AG04450 (cell line): ENCODE results near the gene CCDC160. TPM values are rescaled to one million over a fixed set of nuclear protein-coding genes. Genes with fewer than 3 reads are reported as not detected.
"Not testable (repeated sequence)": the region's sequence is repeated elsewhere in the genome, so short reads cannot be mapped to it uniquely, and the experiment has no call there.

Source experiments
- CTCF ChIA-PET: fragments of 300-600, 350-600 bp; formaldehyde crosslinking; extraction: SDS; loops from one replicate; lab custom pipeline; 2022; ENCODE audit warnings: antibody characterized with exemption, inconsistent platforms; lab: Charles Lee
- POLR2A ChIA-PET: fragments of 350-600 bp; formaldehyde crosslinking; extraction: SDS; loops from one replicate; lab custom pipeline; 2021; ENCODE audit warnings: antibody characterized with exemption, inconsistent platforms; lab: Yijun Ruan, JAX
- DNase-seq: peaks from one replicate; pipeline ENCODE4 v3.0.0-alpha.2; 2011; ENCODE audit warnings: low read depth, low spot score
- H3K27ac ChIP-seq: one replicate; pipeline ENCODE4 v1.5.1; 2012; ENCODE audit warnings: low read depth, low read length, control low read depth
- H3K27me3 ChIP-seq: one replicate; pipeline ENCODE4 v1.6.0; 2012; ENCODE audit warnings: low read length; ENCODE audit not compliant: control insufficient read depth, insufficient read depth
- H3K4me3 ChIP-seq: 2 replicates; pipeline ENCODE4 v1.5.1; 2011; ENCODE audit warnings: mild to moderate bottlenecking, low read depth, low read length, control low read depth
- H3K9me3 ChIP-seq: 2 replicates; pipeline ENCODE4 v1.5.1; 2012; ENCODE audit warnings: low read length; ENCODE audit not compliant: control insufficient read depth, insufficient read depth
- CTCF ChIP-seq: IDR thresholded peaks from 2 replicates; pipeline ENCODE4 v1.5.1; 2011; ENCODE audit warnings: low read depth, low read length, control low read depth, inconsistent platforms
- polyA plus RNA-seq: library from polyadenylated mRNA; depleted of rRNA; stranded (reverse); fragments of >200 nt; gene quantifications from 2 replicates; pipeline ENCODE4 v1.2.3, GENCODE V29; 2011

CCDC160 gene
- polyA plus RNA-seq, 1 experiment: 0.15 TPM

GRCh38 chrX:134210465-134210864 is 26.5 kb upstream of the CCDC160 start:
- H3K27me3 ChIP-seq: no peaks in the 10 kb centered on the region
- ChIA-PET POLR2A (no interaction called here), CTCF (no interaction called here)
- H3K27ac ChIP-seq: no peak overlapping the region
- H3K9me3 ChIP-seq: no peaks in the 10 kb centered on the region
- TF ChIP-seq CTCF: no peak
- no peak for DNase-seq
- no peak overlapping the region for H3K4me3 ChIP-seq

GRCh38 chrX:134235236-134235635 is 1.7 kb upstream of the CCDC160 start:
- ChIA-PET POLR2A (no interaction called here), CTCF (no interaction called here)
- TF ChIP-seq CTCF: no peak

GRCh38 chrX:134238144-134238543 is 1.2 kb downstream of the CCDC160 start:
- CTCF ChIA-PET, DNase-seq, POLR2A ChIA-PET, H3K4me3 ChIP-seq, H3K27ac ChIP-seq, H3K9me3 ChIP-seq, H3K27me3 ChIP-seq: not testable (repeated sequence)

More at GRCh38 chrX:134235236-134235635, 1.7 kb upstream of the CCDC160 start:
- H3K27ac ChIP-seq: no peak overlapping the region
- no peak for DNase-seq
- H3K27me3 ChIP-seq: no peaks in the 10 kb centered on the region
- H3K9me3 ChIP-seq: no peaks in the 10 kb centered on the region
- no peak overlapping the region for H3K4me3 ChIP-seq

GRCh38 chrX:134239016-134239415 is 2.0 kb downstream of the CCDC160 start:
- DNase-seq: no peak
- Histone ChIP-seq H3K27me3 (no peaks in the 10 kb centered on the region), H3K27ac (no peak overlapping the region), H3K9me3 (no peaks in the 10 kb centered on the region), H3K4me3 (no peak overlapping the region)
- no peak for TF ChIP-seq CTCF
- CTCF ChIA-PET: interaction anchor here (0.7 kb wide), 1 partner anchor 552 kb away, joined by 3 read pairs; no protein-coding TSS in a partner anchor
- POLR2A ChIA-PET: no interaction called here

GRCh38 chrX:134240209-134240608 is 3.2 kb downstream of the CCDC160 start:
- DNase-seq: no peak
- POLR2A ChIA-PET: no interaction called here
- Histone ChIP-seq H3K27ac (no peak overlapping the region), H3K9me3 (no peaks in the 10 kb centered on the region), H3K4me3 (no peak overlapping the region), H3K27me3 (no peaks in the 10 kb centered on the region)
- TF ChIP-seq CTCF: no peak
- CTCF ChIA-PET: no interaction called here
